HEK293T (cell line): ENCODE measurements around the gene TRIM69.

Experiments
- BHLHE40 ChIP-seq: fragments of 450-650 bp; IDR thresholded peaks from 2 replicates; pipeline ENCODE4 v1.6.1; 2016; ENCODE audit warnings: mild to moderate bottlenecking, moderate library complexity, borderline replicate concordance
- CTBP1 ChIP-seq: fragments of 450-650 bp; IDR thresholded peaks from 2 replicates; pipeline ENCODE4 v1.6.1; 2016; ENCODE audit warnings: borderline replicate concordance
- ELF4 ChIP-seq: fragments of 450-650 bp; IDR thresholded peaks from 2 replicates; pipeline ENCODE4 v1.6.1; 2017; ENCODE audit warnings: antibody characterized with exemption
- FOXK2 ChIP-seq: fragments of 450-650 bp; IDR thresholded peaks from 2 replicates; pipeline ENCODE4 v1.6.1; 2016; ENCODE audit warnings: mild to moderate bottlenecking
- FOXM1 ChIP-seq: fragments of 450-650 bp; IDR thresholded peaks from 2 replicates; pipeline ENCODE4 v1.6.1; 2017; ENCODE audit warnings: mild to moderate bottlenecking, borderline replicate concordance
- SP1 ChIP-seq: fragments of 450-650 bp; IDR thresholded peaks from 2 replicates; pipeline ENCODE4 v1.6.1; 2017
- SUZ12 ChIP-seq: fragments of 450-650 bp; IDR thresholded peaks from 2 replicates; pipeline ENCODE4 v1.6.1; 2016; ENCODE audit warnings: mild to moderate bottlenecking
- ZNF384 ChIP-seq: fragments of 450-650 bp; IDR thresholded peaks from 2 replicates; pipeline ENCODE4 v1.6.1; 2016
- TF ChIP-seq, protein P1 (sequence below): fragments of 450-650 bp; IDR thresholded peaks from 2 replicates; pipeline ENCODE4 v1.6.1; 2016

DNA sequence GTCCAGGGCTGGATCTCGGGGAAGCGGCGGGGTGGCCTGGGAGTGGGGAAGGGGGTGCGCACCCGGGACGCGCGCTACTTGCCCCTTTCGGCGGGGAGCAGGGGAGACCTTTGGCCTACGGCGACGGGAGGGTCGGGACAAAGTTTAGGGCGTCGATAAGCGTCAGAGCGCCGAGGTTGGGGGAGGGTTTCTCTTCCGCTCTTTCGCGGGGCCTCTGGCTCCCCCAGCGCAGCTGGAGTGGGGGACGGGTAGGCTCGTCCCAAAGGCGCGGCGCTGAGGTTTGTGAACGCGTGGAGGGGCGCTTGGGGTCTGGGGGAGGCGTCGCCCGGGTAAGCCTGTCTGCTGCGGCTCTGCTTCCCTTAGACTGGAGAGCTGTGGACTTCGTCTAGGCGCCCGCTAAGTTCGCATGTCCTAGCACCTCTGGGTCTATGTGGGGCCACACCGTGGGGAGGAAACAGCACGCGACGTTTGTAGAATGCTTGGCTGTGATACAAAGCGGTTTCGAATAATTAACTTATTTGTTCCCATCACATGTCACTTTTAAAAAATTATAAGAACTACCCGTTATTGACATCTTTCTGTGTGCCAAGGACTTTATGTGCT lies 24.5 kb upstream of the TRIM69 start:
- TF ChIP-seq FOXK2 (no peak), SP1 (no peak), ZNF384 (no peak), CTBP1 (no peak), BHLHE40 (no peak), SUZ12 (no peak), ELF4 (no peak), FOXM1 (no peak)
- TF ChIP-seq, protein P1, sequence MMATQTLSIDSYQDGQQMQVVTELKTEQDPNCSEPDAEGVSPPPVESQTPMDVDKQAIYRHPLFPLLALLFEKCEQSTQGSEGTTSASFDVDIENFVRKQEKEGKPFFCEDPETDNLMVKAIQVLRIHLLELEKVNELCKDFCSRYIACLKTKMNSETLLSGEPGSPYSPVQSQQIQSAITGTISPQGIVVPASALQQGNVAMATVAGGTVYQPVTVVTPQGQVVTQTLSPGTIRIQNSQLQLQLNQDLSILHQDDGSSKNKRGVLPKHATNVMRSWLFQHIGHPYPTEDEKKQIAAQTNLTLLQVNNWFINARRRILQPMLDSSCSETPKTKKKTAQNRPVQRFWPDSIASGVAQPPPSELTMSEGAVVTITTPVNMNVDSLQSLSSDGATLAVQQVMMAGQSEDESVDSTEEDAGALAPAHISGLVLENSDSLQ, result no peak
